PC-3 (cell line): ENCODE data around the gene MTCH1. TPM values are rescaled to one million over a fixed set of nuclear protein-coding genes. Genes with fewer than 3 reads are reported as not detected.
A peak's percentile ranks its signal among the peaks of the same experiment; 100 is the strongest.

Experiments
- ATAC-seq: fragments of 200-7000 bp; cut with Tn5 transposase; 2 replicates; pipeline ENCODE4 v1.9.1; 2020; ENCODE audit warnings: mild to moderate bottlenecking, moderate library complexity
- BruUV-seq: library from RNA; stranded (reverse); fragments of 400-500 nt; replicated peaks from 2 replicates; lab custom pipeline; 2021; lab: Mats Ljungman, UMichigan
- CTCF ChIA-PET: fragments of 300-600 bp; sonication (Branson Sonifier 250); formaldehyde crosslinking; loops from one replicate; lab custom pipeline; 2022; ENCODE audit warnings: antibody characterized with exemption; lab: Charles Lee
- POLR2A ChIA-PET: fragments of 300-600 bp; sonication (Branson Sonifier 250); formaldehyde crosslinking; loops from one replicate; lab custom pipeline; 2022; ENCODE audit warnings: antibody characterized with exemption; ENCODE audit not compliant: unreplicated experiment; lab: Charles Lee
- DNase-seq: peaks from one replicate; pipeline ENCODE4 v3.0.0-alpha.2; 2015
- H2AFZ ChIP-seq: fragments of 300-600 bp; sonication (generic); 2 replicates; pipeline ENCODE4 v1.6.0; 2016; ENCODE audit warnings: antibody characterized with exemption, low read length
- H3F3A ChIP-seq: fragments of 300-600 bp; sonication (generic); one replicate; pipeline ENCODE4 v1.6.0; 2017; ENCODE audit warnings: antibody characterized with exemption, low read length, control low read depth, mild to moderate bottlenecking; ENCODE audit not compliant: unreplicated experiment
- H3K27ac ChIP-seq: fragments of 300-600 bp; sonication (generic); 2 replicates; pipeline ENCODE4 v1.5.1; 2016; ENCODE audit warnings: mild to moderate bottlenecking, low read length
- H3K27me3 ChIP-seq: fragments of 300-600 bp; sonication (generic); 2 replicates; pipeline ENCODE4 v1.6.1; 2016; ENCODE audit warnings: low read length, mixed read lengths
- H3K36me3 ChIP-seq: fragments of 300-600 bp; sonication (generic); 2 replicates; pipeline ENCODE4 v1.6.1; 2016; ENCODE audit warnings: low read depth, mixed run types, low read length, mixed read lengths
- H3K4me1 ChIP-seq: fragments of 300-600 bp; sonication (generic); 2 replicates; pipeline ENCODE4 v1.5.1; 2016; ENCODE audit warnings: low read length; ENCODE audit not compliant: insufficient read depth
- H3K4me2 ChIP-seq: fragments of 300-600 bp; sonication (generic); 2 replicates; pipeline ENCODE4 v1.6.0; 2016; ENCODE audit warnings: low read length
- H3K4me3 ChIP-seq: fragments of 300-600 bp; sonication (generic); 2 replicates; pipeline ENCODE4 v1.5.1; 2016; ENCODE audit warnings: mild to moderate bottlenecking, low read length, mixed read lengths
- H3K79me2 ChIP-seq: fragments of 300-600 bp; sonication (generic); 2 replicates; pipeline ENCODE4 v1.6.1; 2017; ENCODE audit warnings: low read length, mixed read lengths
- H3K9ac ChIP-seq: fragments of 300-600 bp; sonication (generic); 2 replicates; pipeline ENCODE4 v1.6.0; 2016; ENCODE audit warnings: mild to moderate bottlenecking, low read length
- H3K9me2 ChIP-seq: fragments of 300-600 bp; sonication (generic); replicated peaks from 2 replicates; pipeline ENCODE4 v1.6.1; 2016; ENCODE audit warnings: mixed run types, low read length, mixed read lengths
- H3K9me3 ChIP-seq: fragments of 300-600 bp; sonication (generic); 2 replicates; pipeline ENCODE4 v1.6.1; 2016; ENCODE audit warnings: low read length, mixed read lengths
- H4K20me1 ChIP-seq: fragments of 300-600 bp; sonication (generic); 2 replicates; pipeline ENCODE4 v1.6.1; 2016; ENCODE audit warnings: low read length, mixed read lengths
- CTCF ChIP-seq: fragments of 300-600 bp; sonication (generic); conservative IDR thresholded peaks from 2 replicates; pipeline ENCODE4 v1.5.1; 2017; ENCODE audit warnings: antibody characterized with exemption, low read depth, mild to moderate bottlenecking, low read length
- EZH2 ChIP-seq: fragments of 300-600 bp; sonication (generic); IDR thresholded peaks from one replicate; pipeline ENCODE4 v1.6.1; 2017; ENCODE audit warnings: antibody characterized with exemption, mild to moderate bottlenecking, low read length; ENCODE audit not compliant: unreplicated experiment
- EZH2phosphoT487 ChIP-seq: fragments of 300-600 bp; sonication (generic); IDR thresholded peaks from 2 replicates; pipeline ENCODE4 v1.6.1; 2018; ENCODE audit warnings: mild to moderate bottlenecking, antibody characterized with exemption, low read length, borderline replicate concordance
- intact Hi-C: fragments of 100-400 bp; cut with micrococcal nuclease; formaldehyde crosslinking; loops from 2 replicates; pipeline ENCODE4 v1.9.0; 2023
- total RNA-seq: library from RNA; depleted of rRNA; stranded (reverse); fragments of >200 nt; gene quantifications from 2 replicates; pipeline ENCODE4 v1.2.3, GENCODE V29; 2014

MTCH1 gene
- total RNA-seq, 1 experiment from 2014 or later = 253 TPM

- Histone ChIP-seq H3K27me3 (no peaks in the 10 kb centered on the region), H3K9ac (peak overlapping the region; percentile 98), H3K79me2 (peaks cover 51% of the 10 kb centered on the region), H3K9me2 (no peaks in the 10 kb centered on the region), H3K4me3 (peak overlapping the region; percentile 99), H3K4me1 (peaks cover 24% of the 10 kb centered on the region), H2AFZ (peak overlapping the region; percentile 85), H4K20me1 (peaks cover 24% of the 10 kb centered on the region), H3K9me3 (no peaks in the 10 kb centered on the region), H3K36me3 (no peaks in the 10 kb centered on the region; the same call in 1 of the 2 replicates), H3K27ac (peak overlapping the region; percentile 52), H3K4me2 (peak overlapping the region; percentile 98), H3F3A (no peaks in the 10 kb centered on the region)
- ATAC-seq (peak; percentile 24), DNase-seq (no peak)
- CTCF ChIA-PET = interaction anchor here (0.5 to 1.9 kb wide), 4 partner anchors 31 to 1600 kb away, joined by 3 to 9 read pairs (median 5); no protein-coding TSS in a partner anchor
- intact Hi-C loops = loop anchor here (1.0 to 10.0 kb wide), 3 partner anchors 32 to 102 kb away; partner anchors contain the start of gene C6orf89
- no peak for TF ChIP-seq EZH2phosphoT487
- TF ChIP-seq CTCF = no peak
- no peak for TF ChIP-seq EZH2
- POLR2A ChIA-PET = interaction anchor here (0.7 kb wide), 1 partner anchor 211 kb away, joined by 5 read pairs; no protein-coding TSS in a partner anchor
- TSS peak; percentile 76 for BruUV-seq
Observed at GRCh38 chr6:36986704-36987047, 680 bp upstream of the MTCH1 start.

GRCh38 chr6:36985417-36985807 is 584 bp downstream of the MTCH1 start:
- no peak overlapping the region for H2AFZ ChIP-seq
- BruUV-seq = no TSS peak
- ChIA-PET POLR2A (interaction anchor here (0.6 kb wide), 1 partner anchor 237 kb away, joined by 5 read pairs; no protein-coding TSS in a partner anchor), CTCF (interaction anchor here (1.9 kb wide), 1 partner anchor 33 kb away, joined by 6 read pairs; no protein-coding TSS in a partner anchor)
- peaks cover 37% of the 10 kb centered on the region for H4K20me1 ChIP-seq
- H3K27me3 ChIP-seq = no peaks in the 10 kb centered on the region
- peak overlapping the region; percentile 98 for H3K9ac ChIP-seq
- peak overlapping the region; percentile 99 for H3K4me3 ChIP-seq
- ATAC-seq (no peak), DNase-seq (no peak)
- H3K4me1 ChIP-seq = peaks cover 24% of the 10 kb centered on the region
- H3K36me3 ChIP-seq = no peaks in the 10 kb centered on the region; the same call in 1 of the 2 replicates
- H3K9me3 ChIP-seq = no peaks in the 10 kb centered on the region
- intact Hi-C loops = loop anchor here (5.0 to 10.0 kb wide), 2 partner anchors 73 to 101 kb away; partner anchors contain the start of gene C6orf89
- H3K4me2 ChIP-seq = peak overlapping the region; percentile 98
- no peaks in the 10 kb centered on the region for H3F3A ChIP-seq
- peak overlapping the region; percentile 52 for H3K27ac ChIP-seq
- peaks cover 64% of the 10 kb centered on the region for H3K79me2 ChIP-seq
- no peaks in the 10 kb centered on the region for H3K9me2 ChIP-seq
- TF ChIP-seq EZH2phosphoT487 (no peak), EZH2 (no peak), CTCF (no peak)
